SK-N-SH (cell line): ENCODE results near the gene CXCL10.

ENCODE experiments used
- CTCF ChIP-seq: fragments of 200-600 bp; sonication (generic); IDR thresholded peaks from 2 replicates; pipeline ENCODE4 v1.6.1; 2017; ENCODE audit warnings: antibody characterized with exemption, mild to moderate bottlenecking, moderate library complexity
- EZH2phosphoT487 ChIP-seq: fragments of 200-600 bp; sonication (generic); IDR thresholded peaks from 2 replicates; pipeline ENCODE4 v1.6.1; 2017; ENCODE audit warnings: low read depth, mixed run types, mild to moderate bottlenecking, antibody characterized with exemption, moderate library complexity, borderline replicate concordance
- MXI1 ChIP-seq: IDR thresholded peaks from 2 replicates; pipeline ENCODE4 v1.6.1; 2012; ENCODE audit warnings: mild to moderate bottlenecking, low read depth, low read length, improper control_type of control experiment
- NFIC ChIP-seq: IDR thresholded peaks from 2 replicates; pipeline ENCODE4 v1.4.0; 2012; ENCODE audit warnings: borderline replicate concordance
- POLR2AphosphoS5 ChIP-seq: IDR thresholded peaks from 2 replicates; pipeline ENCODE4 v1.6.1; 2012; ENCODE audit warnings: low read depth, low read length
- RAD21 ChIP-seq: IDR thresholded peaks from 2 replicates; pipeline ENCODE4 v1.6.1; 2012; ENCODE audit warnings: mild to moderate bottlenecking, low read length
- RCOR1 ChIP-seq: fragments of 150-350 bp; IDR thresholded peaks from 2 replicates; pipeline ENCODE4 v1.6.1; 2017; ENCODE audit warnings: antibody characterized with exemption, low read length
- SIN3A ChIP-seq: IDR thresholded peaks from 2 replicates; pipeline ENCODE4 v1.6.1; 2012; ENCODE audit warnings: low read depth, mild to moderate bottlenecking, low read length, moderate library complexity, borderline replicate concordance
- TAF1 ChIP-seq: IDR thresholded peaks from 2 replicates; pipeline ENCODE4 v1.6.1; 2012; ENCODE audit warnings: low read depth, mild to moderate bottlenecking, low read length, moderate library complexity, borderline replicate concordance
- TEAD4 ChIP-seq: IDR thresholded peaks from 2 replicates; pipeline ENCODE4 v1.4.0; 2012; ENCODE audit warnings: mild to moderate bottlenecking, borderline replicate concordance; ENCODE audit not compliant: insufficient read depth
- USF2 ChIP-seq: fragments of 150-350 bp; IDR thresholded peaks from 2 replicates; pipeline ENCODE4 v1.6.1; 2017; ENCODE audit warnings: antibody characterized with exemption, low read length, low read depth, borderline replicate concordance

- TF ChIP-seq RCOR1 (no peak), RAD21 (no peak), MXI1 (no peak), USF2 (no peak), POLR2AphosphoS5 (no peak), TAF1 (no peak), CTCF (no peak), EZH2phosphoT487 (no peak), NFIC (no peak), SIN3A (no peak), TEAD4 (no peak)
These were observed 21.1 kb downstream of the CXCL10 start for GRCh38 chr4:76002176-76002575.
